ENCODE results near the gene NFIX. TPM values are rescaled to one million over a fixed set of nuclear protein-coding genes. Genes with fewer than 3 reads are reported as not detected.

Gene NFIX
- polyA plus RNA-seq, 3 donors = 0.25 to 3.7 (median 0.90) TPM

GRCh38 chr19:13122275-13122878, 127.1 kb downstream of the NFIX start:
- WGBS (ENCODE audit: insufficient coverage) = 100% methylated on average over 8 of the region's 13 CpGs
- H4K20me1 ChIP-seq (ENCODE audit: insufficient read depth, low read length) = peaks cover 71% of the 10 kb centered on the region
- no peak for DNase-seq
- no peak overlapping the region for H2AFZ ChIP-seq (ENCODE audit: insufficient read depth, low read depth, low read length, poor library complexity, severe bottlenecking)
- no peak for TF ChIP-seq CTCF (IDR thresholded peaks at IDR 0.05)
- H3K4me1 ChIP-seq (ENCODE audit: control insufficient read depth in 1 of 2, insufficient read depth in 2 of 2, low read length in 2 of 2) = peaks cover 20 to 29% of the 10 kb centered on the region in 2 donors
- Mint-ChIP-seq H3K27ac (no peak overlapping the region), H3K27me3 (ENCODE audit: low read depth in 3 of 3) (no peaks in the 10 kb centered on the region), H3K9me3 (peaks cover 0 to 1% (median 0%) of the 10 kb centered on the region in 7 donors), H3K36me3 (peaks cover 17 to 36% of the 10 kb centered on the region in 2 donors), H3K4me1 (peaks cover 38% of the 10 kb centered on the region), H3K4me3 (no peak overlapping the region)
- intact Hi-C loops (cut with micrococcal nuclease) = no loop called here
- H3K36me3 ChIP-seq (replicated peaks in 1 of 2; ENCODE audit: control insufficient read depth in 1 of 2, insufficient read depth in 2 of 2, low read length in 2 of 2) = peaks cover 5 to 44% of the 10 kb centered on the region in 2 donors
- no peak overlapping the region for H3K9ac ChIP-seq (ENCODE audit: insufficient read depth, low read length, poor library complexity, severe bottlenecking)
- no peak overlapping the region for H3K4me3 ChIP-seq (replicated peaks in 1 of 3; ENCODE audit: low read depth in 2 of 3, low read length in 3 of 3)
- H3K27me3 ChIP-seq (ENCODE audit: control insufficient read depth in 2 of 2, insufficient read depth in 2 of 2, low read length in 2 of 2) = no peaks in the 10 kb centered on the region
- no peaks in the 10 kb centered on the region for H3K9me3 ChIP-seq (replicated peaks in 1 of 2; ENCODE audit: control insufficient read depth in 1 of 2, insufficient read depth in 1 of 2, low read length in 2 of 2)
- no peak overlapping the region for H3K27ac ChIP-seq (ENCODE audit: low read depth in 1 of 2, low read length in 2 of 2)
- no peak overlapping the region for H3K4me2 ChIP-seq (replicated peaks; ENCODE audit: extremely low read depth, low read length, poor library complexity, severe bottlenecking)
- peaks cover 88% of the 10 kb centered on the region for H3K79me2 ChIP-seq (ENCODE audit: insufficient read depth, low read length)

- peaks cover 5 to 44% of the 10 kb centered on the region in 2 donors for H3K36me3 ChIP-seq (replicated peaks in 1 of 2; ENCODE audit: control insufficient read depth in 1 of 2, insufficient read depth in 2 of 2, low read length in 2 of 2)
- H3K4me3 Mint-ChIP-seq = no peak overlapping the region
- H3K9me3 Mint-ChIP-seq = peaks cover 0 to 1% (median 0%) of the 10 kb centered on the region in 7 donors
These were observed 128.0 kb downstream of the NFIX start for GRCh38 chr19:13122980-13123957.

More at GRCh38 chr19:13122980-13123957, 128.0 kb downstream of the NFIX start:
- Histone ChIP-seq H3K4me2 (replicated peaks; ENCODE audit: extremely low read depth, low read length, poor library complexity, severe bottlenecking) (no peak overlapping the region), H4K20me1 (ENCODE audit: insufficient read depth, low read length) (peaks cover 80% of the 10 kb centered on the region), H3K4me3 (replicated peaks in 1 of 3; ENCODE audit: low read depth in 2 of 3, low read length in 3 of 3) (no peak overlapping the region), H3K27me3 (ENCODE audit: control insufficient read depth in 2 of 2, insufficient read depth in 2 of 2, low read length in 2 of 2) (no peaks in the 10 kb centered on the region), H3K9me3 (replicated peaks in 1 of 2; ENCODE audit: control insufficient read depth in 1 of 2, insufficient read depth in 1 of 2, low read length in 2 of 2) (no peaks in the 10 kb centered on the region), H3K27ac (ENCODE audit: low read depth in 1 of 2, low read length in 2 of 2) (no peak overlapping the region), H2AFZ (ENCODE audit: insufficient read depth, low read depth, low read length, poor library complexity, severe bottlenecking) (no peak overlapping the region), H3K9ac (ENCODE audit: insufficient read depth, low read length, poor library complexity, severe bottlenecking) (no peak overlapping the region), H3K79me2 (ENCODE audit: insufficient read depth, low read length) (peaks cover 96% of the 10 kb centered on the region), H3K4me1 (ENCODE audit: control insufficient read depth in 1 of 2, insufficient read depth in 2 of 2, low read length in 2 of 2) (peaks cover 16 to 23% of the 10 kb centered on the region in 2 donors)
- Mint-ChIP-seq H3K36me3 (peaks cover 17 to 36% of the 10 kb centered on the region in 2 donors), H3K4me1 (peaks cover 37% of the 10 kb centered on the region), H3K27me3 (ENCODE audit: low read depth in 3 of 3) (no peaks in the 10 kb centered on the region), H3K27ac (peak overlapping the region in 2 of 7 donors; percentile 50 to 75)
- DNase-seq = no peak
- intact Hi-C loops (cut with micrococcal nuclease) = no loop called here
- no peak for TF ChIP-seq CTCF (IDR thresholded peaks at IDR 0.05)
- WGBS (ENCODE audit: insufficient coverage) = 95% methylated on average over 16 of the region's 20 CpGs
